GM12801 (cell line): ENCODE measurements around the gene CAMKMT.

Source experiments
- TF ChIP-seq, protein P1 (sequence below): IDR thresholded peaks from one replicate; pipeline ENCODE4 v1.5.1; 2011; ENCODE audit warnings: control low read depth; ENCODE audit not compliant: insufficient read length; ENCODE audit errors: extremely low read depth

Gene CAMKMT

DNA sequence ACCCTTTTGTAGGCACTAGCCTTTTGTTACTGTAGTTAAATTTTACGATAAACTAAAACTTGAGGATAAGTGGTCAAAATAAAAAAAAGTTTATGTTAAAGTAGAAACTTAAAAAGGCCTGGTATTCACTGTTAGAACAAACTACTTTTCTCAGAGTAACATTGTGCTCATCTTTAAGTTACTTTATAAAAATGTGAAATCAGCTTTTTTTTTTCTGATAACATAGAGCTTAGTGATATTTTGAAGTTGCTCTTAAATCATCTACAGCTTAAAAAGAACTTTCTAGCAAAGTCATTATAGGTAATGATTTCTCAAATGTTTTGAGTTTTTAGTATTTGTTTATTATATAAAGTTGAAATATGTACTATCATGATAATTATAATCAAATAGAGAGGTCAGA lies 125.3 kb downstream of the CAMKMT start:
- TF ChIP-seq, protein P1, sequence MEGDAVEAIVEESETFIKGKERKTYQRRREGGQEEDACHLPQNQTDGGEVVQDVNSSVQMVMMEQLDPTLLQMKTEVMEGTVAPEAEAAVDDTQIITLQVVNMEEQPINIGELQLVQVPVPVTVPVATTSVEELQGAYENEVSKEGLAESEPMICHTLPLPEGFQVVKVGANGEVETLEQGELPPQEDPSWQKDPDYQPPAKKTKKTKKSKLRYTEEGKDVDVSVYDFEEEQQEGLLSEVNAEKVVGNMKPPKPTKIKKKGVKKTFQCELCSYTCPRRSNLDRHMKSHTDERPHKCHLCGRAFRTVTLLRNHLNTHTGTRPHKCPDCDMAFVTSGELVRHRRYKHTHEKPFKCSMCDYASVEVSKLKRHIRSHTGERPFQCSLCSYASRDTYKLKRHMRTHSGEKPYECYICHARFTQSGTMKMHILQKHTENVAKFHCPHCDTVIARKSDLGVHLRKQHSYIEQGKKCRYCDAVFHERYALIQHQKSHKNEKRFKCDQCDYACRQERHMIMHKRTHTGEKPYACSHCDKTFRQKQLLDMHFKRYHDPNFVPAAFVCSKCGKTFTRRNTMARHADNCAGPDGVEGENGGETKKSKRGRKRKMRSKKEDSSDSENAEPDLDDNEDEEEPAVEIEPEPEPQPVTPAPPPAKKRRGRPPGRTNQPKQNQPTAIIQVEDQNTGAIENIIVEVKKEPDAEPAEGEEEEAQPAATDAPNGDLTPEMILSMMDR, result no peak

DNA sequence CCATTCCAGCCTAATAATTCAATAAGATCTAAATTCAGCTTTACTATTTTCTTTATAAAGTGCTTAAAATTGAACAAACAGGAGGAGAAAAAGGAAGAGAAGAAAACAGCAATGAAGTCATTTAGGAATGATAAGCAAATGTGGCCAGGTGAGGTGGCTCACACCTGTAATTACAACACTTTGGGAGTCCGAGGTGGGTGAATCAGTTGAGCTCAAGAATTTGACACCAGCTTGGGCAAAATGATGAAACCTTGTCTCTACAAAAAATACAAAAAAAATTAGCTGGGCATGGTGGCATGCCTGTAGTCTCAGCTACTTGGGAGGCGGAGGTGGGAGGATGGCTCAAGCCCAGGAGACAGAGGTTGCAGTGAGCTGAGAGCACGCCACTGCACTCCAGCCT lies 129.0 kb downstream of the CAMKMT start:
- TF ChIP-seq, protein P1, result no peak

DNA sequence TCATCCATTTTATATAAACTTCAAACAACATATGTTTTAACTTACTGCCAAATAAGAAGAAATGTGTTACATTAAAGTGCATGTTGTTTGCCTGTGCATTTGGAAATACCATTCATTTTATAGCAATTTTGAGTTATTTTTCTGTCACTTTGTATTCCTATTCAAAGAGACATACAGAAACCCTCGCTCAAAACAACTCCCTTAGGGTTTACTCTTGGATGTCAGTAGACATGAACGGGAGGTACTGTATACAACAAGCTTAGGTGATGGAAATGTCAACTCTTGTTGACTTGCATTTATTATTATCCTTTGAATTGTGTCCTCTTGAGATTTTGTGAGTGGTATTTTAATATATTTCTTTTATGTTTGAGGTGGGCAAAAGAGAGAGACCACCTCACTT lies 132.3 kb downstream of the CAMKMT start:
- TF ChIP-seq, protein P1, result no peak

DNA sequence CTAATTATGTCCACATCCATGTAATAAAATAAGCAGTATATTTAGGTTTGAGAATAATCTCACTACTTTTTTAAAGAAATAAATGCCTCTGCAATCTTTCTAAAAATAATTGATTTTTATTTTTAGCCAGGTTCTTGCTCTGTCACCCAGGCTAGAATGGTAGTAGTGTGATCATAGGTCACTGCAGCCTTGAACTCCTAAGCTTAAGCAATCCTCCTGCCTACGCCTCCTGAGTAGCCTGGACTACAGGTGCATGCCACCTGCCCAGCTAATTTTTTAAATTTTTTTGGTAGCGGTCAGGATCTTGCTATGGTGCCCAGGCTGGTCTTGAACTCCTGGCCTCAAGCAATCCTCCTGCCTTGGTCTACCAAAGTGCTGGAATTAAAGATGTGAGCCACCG lies 133.3 kb downstream of the CAMKMT start:
- TF ChIP-seq, protein P1, result no peak

DNA sequence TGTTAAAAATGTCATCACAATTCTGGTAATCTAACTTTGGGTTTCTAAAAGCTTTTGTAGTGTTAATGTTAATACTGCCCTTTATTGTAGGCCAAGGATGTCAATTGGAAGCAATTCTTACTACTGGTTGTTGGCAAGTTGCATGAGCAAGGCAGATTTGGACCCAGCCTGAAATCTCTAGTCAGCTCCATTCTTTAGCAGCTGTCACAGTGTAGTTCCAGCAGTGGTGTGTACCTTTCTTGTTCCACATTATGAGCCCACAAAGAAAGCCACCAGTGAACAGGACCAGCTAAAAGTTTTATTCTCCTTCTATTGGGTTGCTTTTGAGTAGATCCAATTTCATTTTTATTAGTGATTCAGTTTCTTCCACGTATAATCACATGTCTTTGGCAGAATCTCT lies 133.8 kb downstream of the CAMKMT start:
- TF ChIP-seq, protein P1, result no peak

DNA sequence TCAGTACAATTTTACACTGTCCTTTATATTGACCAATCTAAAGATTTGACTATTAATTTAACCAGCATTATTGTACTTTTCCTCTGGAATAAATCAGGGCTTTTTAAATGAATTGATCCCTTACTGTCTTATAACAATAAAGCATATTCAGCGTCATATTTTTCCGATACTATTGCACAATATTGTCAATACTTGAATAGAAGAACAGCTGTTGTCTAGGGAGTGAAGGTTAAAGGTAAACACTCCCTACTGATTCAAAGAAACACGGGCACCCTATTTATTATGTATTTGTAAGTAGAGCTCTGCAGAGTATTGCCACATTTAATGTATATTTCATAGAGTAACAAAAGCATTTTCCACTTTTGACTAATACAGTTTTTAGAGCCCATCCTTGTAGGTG lies 134.4 kb downstream of the CAMKMT start:
- TF ChIP-seq, protein P1, result no peak

DNA sequence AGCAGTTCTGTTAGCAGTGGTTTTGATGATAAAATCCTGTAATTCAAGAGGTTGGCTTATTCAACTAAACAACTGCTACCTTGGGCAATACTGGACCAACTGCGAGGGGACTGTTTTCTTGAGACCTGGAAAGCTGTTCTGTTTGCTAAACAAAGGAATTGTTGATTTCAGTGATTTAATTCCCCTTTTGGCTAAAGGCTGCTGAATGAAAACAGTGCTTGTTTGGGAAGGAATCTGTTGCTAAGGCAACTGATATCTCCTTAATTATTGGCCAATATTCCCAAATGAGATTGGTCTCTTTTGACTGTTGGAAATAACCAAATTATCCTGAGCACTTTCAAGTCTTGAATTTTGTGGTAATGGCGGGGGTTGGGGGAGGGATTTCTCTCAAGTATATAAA lies 136.8 kb downstream of the CAMKMT start:
- TF ChIP-seq, protein P1, result no peak

DNA sequence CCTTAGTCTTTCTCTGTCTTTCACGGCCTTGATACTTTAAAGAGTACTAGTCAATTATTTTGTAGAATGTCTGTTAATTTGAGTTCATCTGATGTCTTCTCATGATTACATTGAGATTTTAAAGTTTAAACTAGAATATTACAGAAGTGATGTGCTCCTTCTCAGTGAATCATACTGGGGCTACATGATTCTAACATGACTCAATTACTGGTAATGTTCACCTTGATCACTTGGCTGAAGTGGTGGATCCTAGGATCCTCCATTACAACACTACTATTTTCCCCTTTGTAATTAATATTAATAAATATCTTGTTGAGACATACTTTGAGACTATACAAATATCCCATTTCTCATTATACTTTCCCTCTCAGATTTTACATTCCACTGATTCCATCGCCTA lies 148.5 kb downstream of the CAMKMT start:
- TF ChIP-seq, protein P1, result no peak
